ENCODE results near the gene TBCE.
"Not testable (repeated sequence)": the region's sequence is repeated elsewhere in the genome, so short reads cannot be mapped to it uniquely, and the experiment has no call there.

Gene TBCE

GRCh38 chr1:235455823-235456222, 88.6 kb downstream of the TBCE start:
- no peak for DNase-seq (ENCODE audit: low spot score)

GRCh38 chr1:235457856-235458255, 90.6 kb downstream of the TBCE start:
- DNase-seq (ENCODE audit: low spot score) = not testable (repeated sequence)

GRCh38 chr1:235460770-235461169, 93.5 kb downstream of the TBCE start:
- DNase-seq (ENCODE audit: low spot score) = no peak

GRCh38 chr1:235461954-235462353, 94.7 kb downstream of the TBCE start:
- no peak for DNase-seq (ENCODE audit: low spot score)

GRCh38 chr1:235462832-235463231, 95.6 kb downstream of the TBCE start:
- not testable (repeated sequence) for DNase-seq (ENCODE audit: low spot score)

GRCh38 chr1:235465066-235465465, 97.8 kb downstream of the TBCE start:
- no peak for DNase-seq (ENCODE audit: low spot score)

- no peak for DNase-seq (ENCODE audit: low spot score)
Observed at GRCh38 chr1:235468004-235468403, 100.8 kb downstream of the TBCE start.

- DNase-seq (ENCODE audit: low spot score) = peak; percentile 11
Observed at GRCh38 chr1:235468970-235469369, 101.7 kb downstream of the TBCE start.

- DNase-seq (ENCODE audit: low spot score) = not testable (repeated sequence)
Observed at GRCh38 chr1:235469897-235470296, 102.7 kb downstream of the TBCE start.

- DNase-seq (ENCODE audit: low spot score) = no peak
Observed at GRCh38 chr1:235470741-235471439, 103.7 kb downstream of the TBCE start.

- DNase-seq (ENCODE audit: low spot score) = no peak
Observed at GRCh38 chr1:235473806-235474205, 106.6 kb downstream of the TBCE start.

GRCh38 chr1:235483090-235483489, 115.9 kb downstream of the TBCE start:
- DNase-seq (ENCODE audit: low spot score) = no peak

GRCh38 chr1:235485558-235485957, 118.3 kb downstream of the TBCE start:
- no peak for DNase-seq (ENCODE audit: low spot score)

GRCh38 chr1:235486321-235486720, 119.1 kb downstream of the TBCE start:
- DNase-seq (ENCODE audit: low spot score) = no peak

GRCh38 chr1:235491644-235492043, 124.4 kb downstream of the TBCE start:
- no peak for DNase-seq (ENCODE audit: low spot score)

GRCh38 chr1:235494531-235494930, 127.3 kb downstream of the TBCE start:
- DNase-seq (ENCODE audit: low spot score) = no peak

- DNase-seq (ENCODE audit: low spot score) = no peak
Observed at GRCh38 chr1:235495030-235495429, 127.8 kb downstream of the TBCE start.

GRCh38 chr1:235495551-235495950, 128.3 kb downstream of the TBCE start:
- DNase-seq (ENCODE audit: low spot score) = no peak

- DNase-seq (ENCODE audit: low spot score) = no peak
Observed at GRCh38 chr1:235500971-235501540, 133.8 kb downstream of the TBCE start.
